HG02763 (cell line): Measurements from ENCODE around the gene NIPAL3.
"Not testable (repeated sequence)": the region's sequence is repeated elsewhere in the genome, so short reads cannot be mapped to it uniquely, and the experiment has no call there.

Source experiments
- ATAC-seq: cut with Tn5 transposase; IDR thresholded peaks from one replicate; pipeline ENCODE4 v1.9.1; 2021; ENCODE audit warnings: mild to moderate bottlenecking, moderate library complexity; ENCODE audit not compliant: unreplicated experiment

The NIPAL3 gene

GRCh38 chr1:24454673-24455072, 39.1 kb downstream of the NIPAL3 start:
- ATAC-seq, result no peak

- ATAC-seq, result no peak
Measured at GRCh38 chr1:24455272-24455671, 39.7 kb downstream of the NIPAL3 start.

GRCh38 chr1:24457866-24458265, 42.3 kb downstream of the NIPAL3 start:
- no peak for ATAC-seq

- no peak for ATAC-seq
Measured at GRCh38 chr1:24459551-24460266, 44.1 kb downstream of the NIPAL3 start.

GRCh38 chr1:24462128-24462527, 46.5 kb downstream of the NIPAL3 start:
- ATAC-seq, result not testable (repeated sequence)

GRCh38 chr1:24463776-24464735, 48.5 kb downstream of the NIPAL3 start:
- no peak for ATAC-seq

GRCh38 chr1:24465099-24465498, 49.5 kb downstream of the NIPAL3 start:
- ATAC-seq, result no peak

- ATAC-seq, result no peak
Measured at GRCh38 chr1:24465638-24466037, 50.0 kb downstream of the NIPAL3 start.

- no peak for ATAC-seq
Measured at GRCh38 chr1:24468685-24469316, 53.2 kb downstream of the NIPAL3 start.

GRCh38 chr1:24470592-24470991, 55.0 kb downstream of the NIPAL3 start:
- ATAC-seq, result no peak

GRCh38 chr1:24472527-24473251, 57.1 kb downstream of the NIPAL3 start:
- no peak for ATAC-seq

- ATAC-seq, result no peak
Measured at GRCh38 chr1:24474193-24474592, 58.6 kb downstream of the NIPAL3 start.

- no peak for ATAC-seq
Measured at GRCh38 chr1:24475700-24476099, 60.1 kb downstream of the NIPAL3 start.

- no peak for ATAC-seq
Measured at GRCh38 chr1:24476571-24476970, 61.0 kb downstream of the NIPAL3 start.

- ATAC-seq, result no peak
Measured at GRCh38 chr1:24477309-24477708, 61.7 kb downstream of the NIPAL3 start.

GRCh38 chr1:24481101-24481500, 65.5 kb downstream of the NIPAL3 start:
- peak; percentile 54 for ATAC-seq

GRCh38 chr1:24481843-24482610, 66.4 kb downstream of the NIPAL3 start:
- ATAC-seq, result no peak

- ATAC-seq, result no peak
Measured at GRCh38 chr1:24483441-24483840, 67.8 kb downstream of the NIPAL3 start.

GRCh38 chr1:24484199-24484598, 68.6 kb downstream of the NIPAL3 start:
- no peak for ATAC-seq
